GM12878 (cell line): Measurements from ENCODE around the gene NCS1.

Experiments used
- CTCF ChIP-seq, 3 experiments: IDR thresholded peaks in 2 of 3; conservative IDR thresholded peaks in 1 of 3; 2 replicates each; pipeline ENCODE4 v1.5.1; 2011; ENCODE audit warnings: low read depth in 3 of 3, low read length in 3 of 3, mild to moderate bottlenecking in 3 of 3, control low read depth in 2 of 3, moderate library complexity in 2 of 3, inconsistent platforms in 1 of 3, mixed read lengths in 1 of 3; ENCODE audit not compliant: control insufficient read depth in 2 of 3, insufficient read depth in 1 of 3; ENCODE audit errors: extremely low read depth in 1 of 3
- TCF12 ChIP-seq: IDR thresholded peaks from 2 replicates; pipeline ENCODE4 v1.6.1; 2011; ENCODE audit warnings: low read depth, mild to moderate bottlenecking, low read length

GRCh38 chr9:130147198-130147597, 25.0 kb upstream of the NCS1 start:
- no peak for TF ChIP-seq CTCF (IDR thresholded peaks at IDR 0.05 in 2 of 3, conservative IDR thresholded peaks at IDR 0.05 in 1 of 3; ENCODE audit: control insufficient read depth in 2 of 3, extremely low read depth in 1 of 3, insufficient read depth in 1 of 3, low read depth in 3 of 3, low read length in 3 of 3)
- no peak for TF ChIP-seq TCF12
